ENCODE results near the gene CHST5.

- TF ChIP-seq CTCF (IDR thresholded peaks at IDR 0.05; ENCODE audit: low read depth, low read length), result no peak
- TF ChIP-seq EZH2phosphoT487 (IDR thresholded peaks at IDR 0.05; ENCODE audit: low read depth), result no peak
Observed at GRCh38 chr16:75502916-75503605, 32.8 kb downstream of the CHST5 start.
